HPDE6-E6E7 (cell line): ENCODE results near the gene MRPL2.

Experiments used
- DNase-seq: peaks from one replicate; pipeline ENCODE4 v3.0.0; 2011; ENCODE audit warnings: missing footprints; ENCODE audit errors: extremely low spot score

MRPL2 gene

GRCh38 chr6:43059168-43060033 is at the start of gene MRPL2, which contains the start of gene KLC4:
TSS of gene MRPL2 (minus strand) at chr6:43059434. CDS start at chr6:43059381, 53 bp downstream.
TSS of gene KLC4 (plus strand) at chr6:43059631. CDS start at chr6:43061336, 1,705 bp downstream.
- DNase-seq = peak; percentile 100

DNA sequence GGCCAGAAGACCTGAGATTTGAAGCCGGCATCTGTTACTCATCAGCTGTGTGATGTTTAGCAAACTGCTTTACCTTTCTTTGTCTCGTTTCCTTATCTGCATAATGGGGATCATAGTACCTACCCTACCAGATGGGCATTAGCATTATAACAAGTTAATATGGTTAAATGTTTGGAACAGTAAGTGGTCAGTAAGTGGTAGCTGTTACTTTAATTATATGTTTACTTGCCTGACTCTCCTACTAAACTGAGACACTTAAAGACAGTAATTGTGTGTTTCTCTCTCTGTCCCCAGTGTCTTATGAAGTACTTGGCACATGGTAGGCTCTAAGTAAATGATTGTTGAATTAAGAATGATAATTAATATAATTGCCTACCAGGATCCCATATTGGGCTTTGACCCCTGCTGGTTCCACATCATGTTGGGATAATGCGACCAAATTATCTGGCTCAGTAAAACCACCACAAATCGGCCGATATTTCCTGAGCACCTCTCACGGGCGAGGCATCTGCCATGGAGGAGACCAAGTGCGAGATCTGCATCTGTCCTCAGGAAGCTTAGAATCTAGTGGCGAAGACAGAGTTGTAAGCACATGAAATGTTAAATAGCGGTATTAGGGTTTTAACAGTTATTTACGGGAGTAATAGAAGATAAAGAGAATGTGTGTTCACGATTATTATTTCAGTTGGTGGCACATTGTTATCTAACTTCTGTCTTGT is 48.3 kb upstream of the MRPL2 start:
- DNase-seq = no peak

DNA sequence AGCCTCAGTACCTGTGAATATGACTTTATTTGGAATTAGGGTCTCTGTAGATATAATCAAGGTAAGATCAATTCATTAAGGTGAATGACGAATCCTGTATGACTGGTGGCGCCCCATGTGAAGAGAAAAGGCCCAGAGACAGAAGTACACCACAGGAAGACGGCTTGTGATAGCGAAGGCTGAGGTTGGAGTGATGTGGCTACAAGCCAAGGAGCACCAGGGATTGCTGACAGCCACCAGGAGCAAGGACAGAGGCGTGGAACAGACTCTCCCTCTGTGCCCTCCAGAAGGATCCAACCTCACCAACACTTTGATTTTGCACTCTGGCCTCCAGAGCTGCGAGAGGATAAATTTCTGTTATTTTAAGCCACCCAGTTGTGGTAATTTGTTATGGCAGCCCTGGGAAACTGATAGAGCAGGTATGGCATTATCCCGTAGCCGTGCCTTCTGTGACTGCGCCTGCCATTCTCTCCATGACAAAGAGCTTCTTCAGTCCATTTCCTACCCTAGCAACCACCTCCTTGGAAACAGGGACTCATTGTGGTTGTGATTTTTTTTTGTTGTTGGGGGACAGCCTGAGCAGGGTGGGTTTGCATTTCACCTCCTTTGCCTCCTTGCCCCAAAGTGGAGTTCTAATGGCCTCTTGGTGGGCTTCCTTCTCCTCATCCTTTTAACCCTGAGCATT is 46.4 kb upstream of the MRPL2 start:
- no peak for DNase-seq

GRCh38 chr6:43103253-43103876 is 44.1 kb upstream of the MRPL2 start:
- DNase-seq = no peak

GRCh38 chr6:43101497-43101896 is 42.3 kb upstream of the MRPL2 start:
- DNase-seq = no peak

DNA sequence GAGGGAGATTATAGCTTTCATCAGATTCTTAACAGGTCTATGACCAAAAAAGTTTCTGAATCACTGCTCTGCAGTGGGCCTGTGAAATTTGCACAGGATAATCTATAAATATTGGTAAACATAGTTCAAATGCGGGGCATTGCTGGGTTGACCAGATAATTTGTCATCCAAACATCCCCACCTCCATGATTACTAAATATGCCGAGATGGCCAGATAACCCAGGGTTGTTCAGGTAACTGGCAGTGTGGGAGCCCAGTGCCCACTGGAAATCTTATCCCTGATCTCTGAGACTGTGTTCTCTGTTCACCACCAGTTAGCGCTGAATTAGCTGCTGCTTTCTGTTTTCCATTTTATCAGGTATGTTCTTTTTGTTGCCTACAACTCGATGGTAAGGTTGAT is 38.3 kb upstream of the MRPL2 start:
- no peak for DNase-seq

DNA sequence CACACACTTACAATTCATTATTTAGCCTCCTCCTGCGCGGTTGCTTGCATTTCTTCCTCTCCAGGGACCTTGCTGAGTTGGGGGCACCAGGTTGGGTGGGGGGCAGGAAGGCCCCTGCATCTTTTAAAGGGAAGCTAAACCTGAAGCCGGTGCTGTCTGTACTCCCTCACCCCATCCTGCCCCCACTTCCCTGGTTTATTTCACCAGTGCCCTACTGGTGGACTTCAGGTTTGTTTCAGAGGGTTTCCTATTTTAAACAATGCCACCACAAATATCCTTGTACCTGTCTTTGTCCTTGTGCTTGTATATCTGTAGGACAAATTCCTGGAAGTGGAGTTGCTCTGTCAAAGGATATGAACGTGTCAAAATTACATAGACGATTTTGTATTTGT is 37.9 kb upstream of the MRPL2 start:
- DNase-seq = no peak

DNA sequence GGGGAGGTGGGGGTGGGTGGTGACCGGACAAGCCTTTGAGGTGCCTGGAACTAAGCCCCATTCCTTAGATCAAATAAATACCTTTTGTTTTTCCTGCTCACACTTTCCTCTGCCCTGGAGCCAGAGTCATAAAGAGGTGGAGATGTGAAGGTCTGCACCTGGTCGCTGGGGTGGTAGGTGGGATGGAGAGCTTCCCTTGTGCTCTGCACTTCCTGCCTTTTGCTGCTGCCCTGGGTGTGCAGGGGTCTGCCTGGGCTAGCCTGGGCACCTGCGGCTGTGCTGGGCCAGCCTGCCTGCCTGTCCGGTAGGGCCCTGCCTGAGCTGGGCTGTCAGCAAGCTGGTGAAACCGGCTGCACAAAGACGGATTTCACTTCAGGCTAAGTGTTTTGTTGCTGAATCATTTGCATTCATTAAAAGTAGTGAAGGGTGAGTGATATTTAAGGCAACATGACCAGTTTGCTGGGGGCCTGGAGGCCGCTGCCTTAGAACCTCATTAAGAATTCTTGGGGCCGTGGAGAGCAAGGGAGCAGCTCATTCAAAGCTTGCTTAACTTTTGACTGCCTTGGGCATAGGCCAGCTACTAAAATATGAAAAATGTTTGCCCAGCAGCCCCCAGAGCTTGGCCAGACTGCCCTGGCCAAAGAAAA is 37.3 kb upstream of the MRPL2 start:
- DNase-seq = peak; percentile 94

- no peak for DNase-seq
Measured at GRCh38 chr6:43095939-43096338, 36.7 kb upstream of the MRPL2 start.

DNA sequence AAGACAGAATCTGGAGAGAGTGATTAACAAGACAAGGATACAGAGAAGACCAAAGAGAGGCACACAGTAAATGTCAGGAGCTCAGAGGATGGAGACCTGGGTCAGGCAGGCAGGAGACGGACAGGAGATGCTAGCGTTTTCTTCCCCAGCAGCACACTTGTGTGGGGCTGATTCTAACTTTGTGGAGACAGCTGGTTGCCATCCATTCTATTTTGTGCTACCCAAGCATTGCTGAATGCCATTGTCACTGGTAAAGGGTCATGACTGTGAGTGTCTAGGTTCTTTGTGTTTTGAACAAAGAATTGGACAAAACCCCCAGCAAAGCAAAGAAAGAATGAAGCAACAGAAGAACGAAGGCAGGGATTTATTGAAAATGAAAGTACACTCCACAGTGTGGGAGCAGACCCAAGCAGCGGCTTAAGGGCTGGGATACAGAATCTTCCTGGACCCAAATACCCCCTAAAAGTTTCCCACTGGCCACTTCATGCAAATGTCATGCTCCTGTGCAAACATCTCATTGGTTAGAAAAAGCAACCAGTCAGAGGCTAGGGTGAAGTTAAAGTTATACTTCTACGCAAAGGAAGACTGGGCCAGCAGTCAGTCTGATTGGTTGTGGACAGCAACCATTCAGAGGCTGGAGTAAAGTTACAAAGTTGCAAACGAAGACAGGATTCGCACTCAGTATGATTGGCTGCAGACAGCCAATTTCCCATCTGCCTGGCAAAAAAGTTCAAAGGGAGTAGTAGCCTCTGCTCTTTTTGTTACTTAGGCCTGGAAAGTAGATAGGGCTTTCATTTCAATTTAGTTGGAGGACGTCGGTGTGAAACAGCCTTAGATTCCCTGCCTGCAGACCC is 34.4 kb upstream of the MRPL2 start:
- no peak for DNase-seq

DNA sequence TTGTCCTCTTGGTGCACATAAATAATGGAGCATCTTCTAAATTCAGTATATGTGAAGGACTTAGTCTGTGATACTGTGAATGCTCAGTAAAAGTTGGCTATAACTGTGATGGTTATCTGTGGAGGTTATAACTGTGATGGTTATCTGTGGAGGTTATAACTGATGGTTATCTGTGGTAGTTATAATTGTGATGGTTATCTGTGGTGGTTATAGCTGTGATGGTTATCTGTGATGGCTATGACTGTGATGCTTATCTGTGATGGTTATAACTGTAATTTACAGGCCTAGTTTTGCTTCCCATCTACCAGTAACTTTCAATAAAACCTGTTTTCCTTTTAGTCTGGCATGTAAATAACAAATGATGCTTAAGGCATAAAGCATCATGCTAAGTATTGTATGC is 33.4 kb upstream of the MRPL2 start:
- DNase-seq = no peak

DNA sequence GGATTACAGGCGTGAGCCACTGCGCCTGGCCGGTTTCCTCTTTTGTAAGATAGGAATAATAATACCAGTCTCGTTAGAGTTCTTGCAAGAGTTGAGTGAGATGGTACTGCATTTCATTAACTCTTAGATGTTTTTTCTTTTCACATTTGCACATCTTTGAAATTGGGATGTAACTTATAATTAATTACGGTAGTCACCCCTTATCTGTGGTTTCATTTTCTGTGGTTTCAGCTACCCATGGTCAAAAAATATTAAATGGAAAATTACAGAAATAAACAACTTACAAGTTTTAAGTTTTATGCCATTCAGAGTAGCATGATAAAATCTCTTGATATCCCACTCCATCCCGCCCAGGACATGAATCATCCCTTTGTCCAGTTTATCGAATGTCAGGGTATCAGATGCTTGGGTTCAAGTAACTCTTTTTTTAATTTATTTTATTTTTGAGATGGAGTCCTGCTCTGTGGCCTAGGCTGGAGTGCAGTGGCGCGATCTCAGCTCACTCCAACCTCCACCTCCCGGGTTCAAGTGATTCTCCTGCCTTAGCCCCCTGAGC is 32.3 kb upstream of the MRPL2 start:
- no peak for DNase-seq

- no peak for DNase-seq
Measured at GRCh38 chr6:43091020-43091419, 31.8 kb upstream of the MRPL2 start.

GRCh38 chr6:43090559-43090956 is 31.3 kb upstream of the MRPL2 start:
- DNase-seq = no peak

- no peak for DNase-seq
Measured at GRCh38 chr6:43089874-43090558, 30.8 kb upstream of the MRPL2 start.

DNA sequence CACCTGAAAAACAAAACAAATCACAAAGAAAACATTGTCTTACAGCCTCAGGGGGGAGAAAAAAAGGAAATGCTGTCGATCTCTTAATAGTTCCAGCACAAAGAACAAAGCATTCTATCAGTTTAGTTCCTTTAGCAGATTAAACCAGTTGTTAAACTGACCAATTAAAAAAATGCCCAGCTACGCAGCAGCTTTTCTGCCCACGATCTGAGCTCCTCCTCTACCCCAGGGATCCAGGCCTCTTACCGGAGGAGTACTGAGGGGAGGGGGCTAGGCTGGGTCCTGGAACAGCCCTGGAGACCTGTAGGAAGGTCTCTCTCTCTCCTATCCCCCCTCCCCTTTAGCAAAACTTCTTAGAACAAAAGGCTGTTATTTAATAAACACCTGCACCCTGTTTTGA is 30.2 kb upstream of the MRPL2 start:
- no peak for DNase-seq

GRCh38 chr6:43088654-43089056 is 29.4 kb upstream of the MRPL2 start:
- peak; percentile 90 for DNase-seq

- no peak for DNase-seq
Measured at GRCh38 chr6:43086022-43086658, 26.9 kb upstream of the MRPL2 start.
